PC-9 (cell line): ENCODE data around the gene HSD11B1L. TPM values are rescaled to one million over a fixed set of nuclear protein-coding genes. Genes with fewer than 3 reads are reported as not detected.

Source experiments
- BruUV-seq: library from RNA; stranded (reverse); fragments of 400-500 nt; replicated peaks from 2 replicates; lab custom pipeline; 2021; lab: Mats Ljungman, UMichigan
- CTCF ChIA-PET: fragments of 300-600 bp; sonication (Branson Sonifier 250); formaldehyde crosslinking; loops from one replicate; lab custom pipeline; 2022; ENCODE audit warnings: antibody characterized with exemption; lab: Charles Lee
- POLR2A ChIA-PET: fragments of 300-600 bp; sonication (Branson Sonifier 250); formaldehyde crosslinking; loops from one replicate; lab custom pipeline; 2022; ENCODE audit warnings: antibody characterized with exemption; ENCODE audit not compliant: unreplicated experiment; lab: Charles Lee
- DNase-seq, 2 experiments: peaks; one replicate each; pipeline versions ENCODE4 v3.0.0 to v3.0.0-alpha.2; 2015 to 2022; ENCODE audit warnings: mixed read lengths in 1 of 2
- H2AFZ ChIP-seq: fragments of 200-600 bp; sonication (generic); 2 replicates; pipeline ENCODE4 v1.8.1; 2017; ENCODE audit warnings: antibody characterized with exemption
- H3F3A ChIP-seq: fragments of 200-600 bp; sonication (generic); 2 replicates; pipeline ENCODE4 v1.8.1; 2017; ENCODE audit warnings: antibody characterized with exemption, mild to moderate bottlenecking, low read depth; ENCODE audit not compliant: insufficient read depth
- H3K27ac ChIP-seq: fragments of 200-600 bp; sonication (generic); 2 replicates; pipeline ENCODE4 v1.6.1; 2016; ENCODE audit warnings: mixed run types
- H3K27me3 ChIP-seq: fragments of 200-600 bp; sonication (generic); 2 replicates; pipeline ENCODE4 v1.6.1; 2016; ENCODE audit warnings: low read depth, mixed run types; ENCODE audit not compliant: insufficient read depth
- H3K36me3 ChIP-seq: fragments of 200-600 bp; sonication (generic); 2 replicates; pipeline ENCODE4 v1.6.1; 2016; ENCODE audit warnings: low read depth, mixed run types
- H3K4me1 ChIP-seq: fragments of 200-600 bp; sonication (generic); replicated peaks from 2 replicates; pipeline ENCODE4 v1.6.1; 2016; ENCODE audit warnings: mixed run types; ENCODE audit not compliant: insufficient read depth
- H3K4me2 ChIP-seq: fragments of 200-600 bp; sonication (generic); 2 replicates; pipeline ENCODE4 v1.6.1; 2017; ENCODE audit warnings: mixed run types
- H3K4me3 ChIP-seq: fragments of 200-600 bp; sonication (generic); 2 replicates; pipeline ENCODE4 v1.6.1; 2016; ENCODE audit warnings: mixed run types
- H3K79me2 ChIP-seq: fragments of 200-600 bp; sonication (generic); 2 replicates; pipeline ENCODE4 v1.6.1; 2017; ENCODE audit warnings: low read depth, mixed run types
- H3K9me2 ChIP-seq: fragments of 200-600 bp; sonication (generic); 2 replicates; pipeline ENCODE4 v1.8.1; 2017; ENCODE audit warnings: mild to moderate bottlenecking; ENCODE audit not compliant: insufficient read depth
- H3K9me3 ChIP-seq: fragments of 200-600 bp; sonication (generic); 2 replicates; pipeline ENCODE4 v1.8.1; 2016; ENCODE audit warnings: low read depth; ENCODE audit not compliant: insufficient read depth
- H4K20me1 ChIP-seq: fragments of 200-600 bp; sonication (generic); 2 replicates; pipeline ENCODE4 v1.8.1; 2017; ENCODE audit not compliant: insufficient read depth
- CTCF ChIP-seq: fragments of 200-600 bp; sonication (generic); conservative IDR thresholded peaks from 2 replicates; pipeline ENCODE4 v1.6.1; 2017; ENCODE audit warnings: mixed run types, antibody characterized with exemption, mild to moderate bottlenecking, moderate library complexity
- EZH2 ChIP-seq: fragments of 200-600 bp; sonication (generic); IDR thresholded peaks from 2 replicates; pipeline ENCODE4 v1.8.0; 2017; ENCODE audit warnings: antibody characterized with exemption, low read depth
- intact Hi-C: fragments of 100-400 bp; cut with micrococcal nuclease; formaldehyde crosslinking; loops from one replicate; pipeline ENCODE4 v1.10.0; 2022; ENCODE audit not compliant: unreplicated experiment
- total RNA-seq: library from RNA; stranded (reverse); gene quantifications from 2 replicates; pipeline ENCODE4 v1.2.3, GENCODE V29; 2021

HSD11B1L gene
- total RNA-seq, 1 experiment from 2014 or later = 7.5 TPM

GRCh38 chr19:5718579-5719273 is 37.9 kb downstream of the HSD11B1L start:
- ChIA-PET POLR2A (interaction anchor here (0.5 to 0.7 kb wide), 3 partner anchors 29 to 422 kb away, joined by 3 to 6 read pairs (median 4); partner anchors contain the start of gene RPL36), CTCF (interaction anchor here (0.6 to 0.7 kb wide), 2 partner anchors 196 to 1145 kb away, joined by 4 to 9 read pairs; no protein-coding TSS in a partner anchor)
- intact Hi-C loops = no loop called here
- TF ChIP-seq CTCF (no peak), EZH2 (no peak)
- peak overlapping the region; percentile 99 for H3K27ac ChIP-seq
- peak overlapping the region; percentile 97 for H3K4me2 ChIP-seq
- no peaks in the 10 kb centered on the region for H3K27me3 ChIP-seq
- no peaks in the 10 kb centered on the region for H3K9me2 ChIP-seq
- peaks cover 32% of the 10 kb centered on the region for H4K20me1 ChIP-seq
- peaks cover 56% of the 10 kb centered on the region for H3K79me2 ChIP-seq
- peak overlapping the region; percentile 97 for H3K4me3 ChIP-seq
- H3K36me3 ChIP-seq = peaks cover 4% of the 10 kb centered on the region; the same call in 1 of the 2 replicates
- H2AFZ ChIP-seq = no peak overlapping the region
- DNase-seq = peak; percentile 39 to 70
- peaks cover 9% of the 10 kb centered on the region for H3K4me1 ChIP-seq
- H3F3A ChIP-seq = peaks cover 23% of the 10 kb centered on the region
- TSS peak; percentile 98 for BruUV-seq
- no peaks in the 10 kb centered on the region for H3K9me3 ChIP-seq

GRCh38 chr19:5719274-5719960 is 38.6 kb downstream of the HSD11B1L start:
- Histone ChIP-seq H3K9me2 (no peaks in the 10 kb centered on the region), H3K4me2 (peak overlapping the region; percentile 97), H2AFZ (peak overlapping the region; percentile 87; the same call in 1 of the 2 replicates), H3K36me3 (peaks cover 4% of the 10 kb centered on the region; the same call in 1 of the 2 replicates), H4K20me1 (peaks cover 25% of the 10 kb centered on the region), H3K9me3 (no peaks in the 10 kb centered on the region), H3K4me1 (peaks cover 9% of the 10 kb centered on the region), H3K4me3 (peak overlapping the region; percentile 97), H3K79me2 (peaks cover 50% of the 10 kb centered on the region), H3K27me3 (no peaks in the 10 kb centered on the region), H3K27ac (peak overlapping the region; percentile 99), H3F3A (peaks cover 23% of the 10 kb centered on the region)
- intact Hi-C loops = no loop called here
- ChIA-PET POLR2A (interaction anchor here (0.7 to 0.9 kb wide), 2 partner anchors 30 to 65 kb away, joined by 3 to 6 read pairs; partner anchors contain the start of gene RPL36), CTCF (interaction anchor here (0.7 kb wide), 1 partner anchor 196 kb away, joined by 4 read pairs; no protein-coding TSS in a partner anchor)
- BruUV-seq = no TSS peak
- TF ChIP-seq CTCF (no peak), EZH2 (no peak)
- no peak for DNase-seq
